NCI-H446 (cell line): Measurements from ENCODE around the gene NUP188.
"Not testable (repeated sequence)": the region's sequence is repeated elsewhere in the genome, so short reads cannot be mapped to it uniquely, and the experiment has no call there.

ENCODE experiments used
- DNase-seq, 2 experiments: peaks; one replicate each; lab custom pipeline; 2025; lab: John Stamatoyannopoulos, UW

NUP188 gene

DNA sequence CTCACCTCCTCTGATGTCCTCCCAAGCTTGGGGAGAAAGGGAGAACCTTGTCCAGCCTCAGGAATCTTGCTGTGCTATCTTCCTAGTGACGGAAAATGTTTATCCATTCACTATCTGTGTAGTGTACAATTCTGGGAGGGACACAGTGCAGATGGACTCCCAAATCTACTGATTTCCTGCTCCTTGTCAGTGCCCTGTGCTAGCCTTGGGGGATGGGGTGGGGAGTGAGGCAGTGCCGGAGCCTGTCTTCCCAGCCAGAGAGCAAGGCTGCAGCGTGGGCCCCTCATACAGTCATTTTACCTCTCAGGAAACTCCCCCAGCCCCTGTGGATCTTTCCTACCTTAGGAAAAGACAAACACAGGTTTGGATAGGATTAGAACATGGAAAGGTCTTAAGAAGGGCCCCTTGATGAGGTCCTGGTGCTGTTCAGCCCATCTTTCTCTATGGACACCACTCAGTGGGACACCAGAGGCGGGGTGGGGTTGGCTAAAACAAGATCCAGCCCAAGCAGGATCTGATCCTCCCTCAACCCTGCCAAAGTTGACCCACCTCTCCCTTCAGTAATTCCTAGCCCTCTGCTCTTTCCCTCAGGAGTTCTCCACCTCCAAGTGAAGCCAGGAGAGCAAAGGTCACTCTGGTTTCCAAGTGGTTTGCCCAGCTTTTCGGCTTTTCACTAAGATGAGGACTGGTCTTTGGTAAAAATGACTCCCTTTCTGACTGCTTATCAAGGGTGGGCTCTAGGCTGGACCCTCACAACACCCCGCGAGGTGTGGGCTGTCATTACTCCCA lies 3.5 kb upstream of the NUP188 start:
- no peak for DNase-seq

DNA sequence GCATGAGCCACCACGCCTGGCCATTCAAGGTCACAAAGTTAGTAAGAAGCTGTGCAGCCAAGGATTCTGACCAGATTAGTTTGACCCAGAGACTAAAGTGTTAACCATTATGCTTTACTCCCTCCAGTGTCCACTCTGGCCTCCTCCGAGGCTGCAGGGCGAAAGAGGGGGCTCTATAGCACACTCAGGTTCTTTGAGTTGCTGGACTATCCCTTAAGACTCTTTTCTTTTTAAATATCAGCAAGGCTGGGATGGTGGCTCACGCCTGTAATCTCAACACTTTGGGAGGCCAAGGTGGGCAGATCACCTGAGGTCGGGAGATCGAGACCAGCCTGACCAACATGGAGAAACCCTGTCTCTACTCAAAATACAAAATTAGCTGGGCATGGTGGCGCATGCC lies 2.5 kb upstream of the NUP188 start:
- DNase-seq, result not testable (repeated sequence)

DNA sequence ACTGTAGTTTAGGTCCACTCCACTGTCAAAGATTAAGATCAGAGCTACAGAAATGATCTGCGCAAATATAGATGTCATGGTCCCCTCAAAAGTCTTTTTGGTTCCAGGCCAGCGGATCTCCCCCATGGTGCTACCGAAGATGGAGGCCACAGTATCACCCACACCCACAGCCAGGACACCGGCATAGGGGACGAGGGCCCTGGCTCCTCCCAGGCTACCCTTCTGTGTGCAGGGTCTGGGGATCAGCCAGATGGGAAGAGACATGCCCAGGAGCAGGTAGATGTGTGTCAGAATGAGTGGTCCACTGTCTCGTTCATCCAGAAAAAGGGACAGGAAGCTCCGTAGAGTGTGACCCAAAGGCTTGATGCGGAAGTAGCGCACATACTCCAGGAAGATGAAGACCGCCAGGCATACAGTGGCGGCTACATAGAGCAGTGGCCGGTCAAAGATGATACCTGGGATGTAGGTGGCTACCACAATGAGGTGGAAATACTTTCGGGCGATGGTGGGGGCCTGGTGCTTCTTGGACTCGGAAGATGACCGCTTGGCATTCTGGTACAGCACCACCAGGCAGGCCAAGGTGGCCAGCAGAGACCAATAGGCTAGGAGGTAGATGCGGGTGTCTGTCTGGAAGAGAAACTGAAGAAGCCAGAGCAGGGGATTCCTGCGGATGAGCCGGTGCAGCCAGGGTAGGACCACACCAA lies 1.5 kb upstream of the NUP188 start:
- no peak for DNase-seq

DNA sequence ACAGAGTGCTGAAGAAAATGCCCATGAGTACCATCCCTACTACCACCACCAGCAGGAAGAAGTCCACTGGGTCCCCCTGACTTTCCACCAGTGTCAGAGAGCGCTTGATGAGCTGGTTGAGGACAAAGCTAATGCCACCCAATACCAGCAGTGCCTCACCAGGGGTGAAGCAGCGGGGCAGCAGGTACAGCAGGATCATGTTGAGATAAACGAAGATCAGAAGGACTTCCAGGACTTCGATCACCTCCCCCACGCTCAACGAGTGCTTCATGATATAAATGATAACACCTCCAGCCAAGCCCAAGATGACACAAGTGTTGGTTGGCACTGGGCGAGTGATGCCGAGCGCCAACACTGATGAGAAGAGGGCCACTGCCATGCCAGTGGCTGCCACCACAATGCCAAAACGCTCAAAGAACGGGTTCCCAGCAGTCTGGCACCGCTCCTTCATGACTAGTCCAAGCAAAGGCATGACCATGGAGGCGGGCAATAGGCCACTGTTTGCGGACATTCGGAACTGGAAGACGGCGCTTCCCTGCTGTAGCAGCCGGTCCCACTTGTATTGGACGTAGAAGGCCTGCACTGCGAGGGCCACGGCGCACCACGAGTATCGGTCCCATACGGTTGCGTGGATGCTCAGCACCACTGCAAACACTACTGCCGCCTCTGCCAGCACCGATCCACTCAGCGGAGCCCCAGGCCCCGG lies 775 bp upstream of the NUP188 start:
- DNase-seq, result no peak

DNA sequence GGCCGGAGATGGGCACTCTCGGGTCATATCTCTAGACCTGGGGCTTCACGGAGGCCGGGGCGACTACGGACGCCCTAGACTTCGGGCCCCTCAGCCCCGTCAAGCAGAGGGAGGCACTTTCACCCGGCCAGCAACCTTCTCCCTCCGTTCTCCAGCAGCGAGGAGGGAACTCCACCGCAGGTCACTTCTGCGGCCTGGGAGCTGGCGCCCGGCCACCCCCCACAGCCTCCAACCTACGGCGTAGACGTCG lies 297 bp upstream of the NUP188 start:
- DNase-seq, result no peak

DNA sequence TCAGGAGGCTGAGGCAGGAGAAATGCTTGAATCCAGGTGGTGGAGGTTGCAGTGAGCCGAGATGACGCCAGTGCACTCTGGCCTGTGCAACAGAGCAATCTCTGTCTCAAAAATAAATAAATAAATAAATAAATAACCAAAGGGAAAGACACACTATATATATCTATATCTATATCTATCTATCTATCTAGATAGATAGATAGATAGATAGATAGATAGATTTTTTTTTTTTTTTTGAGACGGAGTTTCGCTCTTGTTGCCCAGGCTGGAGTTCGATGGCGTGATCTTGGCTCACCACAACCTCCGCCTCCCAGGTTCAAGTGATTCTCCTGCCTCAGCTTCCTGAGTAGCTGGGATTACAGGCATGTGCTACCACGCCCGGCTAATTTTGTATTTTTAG lies 13.9 kb downstream of the NUP188 start:
- not testable (repeated sequence) for DNase-seq

DNA sequence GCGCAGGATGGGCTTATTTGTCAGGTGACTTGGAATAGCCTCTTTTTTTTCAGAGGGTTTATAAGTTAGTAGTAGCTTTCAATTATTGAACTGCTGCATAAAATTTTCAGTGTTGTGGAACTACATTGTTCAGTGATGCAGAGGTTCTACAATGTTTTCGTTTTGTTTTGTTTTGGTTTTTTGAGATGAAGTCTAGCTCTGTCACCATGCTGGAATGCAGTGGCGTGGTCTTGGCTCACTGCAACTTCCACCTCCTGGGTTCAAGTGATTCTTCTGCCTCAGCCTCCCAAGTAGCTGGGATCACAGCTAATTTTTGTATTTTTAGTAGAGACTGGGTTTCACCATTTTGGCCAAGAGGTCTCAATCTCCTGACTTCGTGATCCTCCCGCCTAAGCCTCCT lies 22.0 kb downstream of the NUP188 start:
- DNase-seq, result no peak

DNA sequence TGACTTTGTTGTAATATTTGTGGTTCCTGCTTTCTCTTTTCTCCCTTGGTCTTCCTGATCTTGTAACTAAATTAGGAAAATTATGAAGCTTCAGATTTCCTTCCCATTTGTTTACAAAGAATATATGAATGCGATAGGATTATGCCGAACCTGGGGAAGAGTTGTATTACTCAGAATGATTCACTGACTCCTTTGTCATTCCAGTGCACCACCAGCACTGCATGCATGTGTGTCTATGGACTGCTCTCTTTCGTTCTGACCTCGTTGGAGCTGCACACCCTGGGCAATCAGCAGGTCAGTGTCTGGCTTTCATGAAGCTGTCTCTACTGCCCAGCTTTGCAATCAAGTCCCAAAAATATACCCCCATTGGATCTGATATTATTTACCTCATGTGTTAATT lies 25.5 kb downstream of the NUP188 start:
- no peak for DNase-seq

DNA sequence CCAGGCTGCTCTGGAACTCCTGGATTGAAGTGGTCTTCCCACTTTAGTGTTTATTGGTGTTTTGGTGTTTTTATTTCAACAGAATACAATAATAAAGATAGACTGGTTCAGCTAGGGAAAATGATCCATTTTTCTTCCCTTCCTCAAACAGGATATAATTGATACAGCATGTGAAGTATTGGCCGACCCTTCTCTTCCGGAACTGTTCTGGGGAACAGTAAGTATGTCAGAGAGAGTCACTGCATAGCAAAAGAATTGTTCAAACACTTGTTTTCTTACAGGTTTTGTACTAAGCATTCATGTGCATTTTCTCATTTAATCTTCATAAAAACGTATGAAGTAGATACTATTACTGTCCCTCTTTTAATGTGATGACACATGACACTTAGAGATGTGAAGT lies 31.6 kb downstream of the NUP188 start:
- DNase-seq, result no peak

DNA sequence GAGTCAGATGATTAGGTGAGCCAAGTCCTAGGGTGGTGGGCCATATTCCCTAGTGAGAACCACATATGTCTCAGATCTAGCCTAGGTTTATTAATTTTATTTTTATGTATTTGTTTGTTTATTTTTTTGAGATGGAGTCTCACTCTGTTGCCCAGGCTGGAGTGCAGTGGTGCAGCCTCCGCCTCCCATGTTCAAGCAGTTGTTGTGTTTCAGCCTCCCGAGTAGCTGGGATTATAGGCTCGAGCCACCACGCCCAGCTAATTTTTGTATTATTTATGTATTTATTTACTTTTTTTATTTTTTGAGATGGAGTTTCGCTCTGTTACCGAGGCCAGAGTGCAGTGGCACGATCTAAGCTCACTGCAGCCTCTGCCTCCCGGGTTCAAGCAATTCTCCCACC lies 36.0 kb downstream of the NUP188 start:
- DNase-seq, result no peak

DNA sequence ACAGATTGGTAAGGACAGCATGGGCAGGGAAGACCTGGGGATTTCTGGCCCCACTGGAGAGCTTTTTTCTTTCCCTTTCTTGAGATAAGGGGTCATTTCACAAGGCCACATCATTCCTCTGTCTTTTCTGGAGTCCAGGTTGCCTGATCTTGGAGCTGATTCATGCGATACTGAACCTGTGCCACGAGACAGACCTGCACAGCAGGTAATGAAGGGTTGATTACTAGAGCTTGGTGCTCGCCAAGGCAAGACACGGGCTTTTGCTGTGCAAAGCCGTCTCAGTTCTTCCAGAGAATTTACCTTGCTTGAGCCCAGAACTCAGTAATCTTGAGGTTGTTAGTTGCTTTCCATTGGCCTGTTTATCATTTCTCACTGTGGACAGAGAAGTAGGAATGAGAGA lies 39.2 kb downstream of the NUP188 start:
- DNase-seq, result no peak

DNA sequence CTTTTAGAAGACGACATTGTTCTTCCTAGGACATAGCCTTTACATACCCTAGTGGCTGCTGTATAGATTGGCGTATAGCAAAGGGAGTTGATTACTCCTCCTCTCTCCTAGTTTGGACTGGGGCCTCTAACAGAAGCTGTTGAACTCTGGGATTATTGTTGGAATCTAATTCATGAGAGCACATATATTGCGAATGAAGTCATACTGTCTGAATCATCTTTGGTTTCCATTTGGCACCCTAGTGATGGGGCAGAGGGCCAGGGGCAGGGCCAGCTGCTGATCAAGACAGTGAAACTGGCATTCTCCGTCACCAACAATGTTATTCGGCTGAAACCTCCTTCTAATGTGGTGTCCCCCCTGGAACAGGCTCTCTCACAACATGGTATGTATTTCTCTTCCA lies 40.3 kb downstream of the NUP188 start:
- no peak for DNase-seq

DNA sequence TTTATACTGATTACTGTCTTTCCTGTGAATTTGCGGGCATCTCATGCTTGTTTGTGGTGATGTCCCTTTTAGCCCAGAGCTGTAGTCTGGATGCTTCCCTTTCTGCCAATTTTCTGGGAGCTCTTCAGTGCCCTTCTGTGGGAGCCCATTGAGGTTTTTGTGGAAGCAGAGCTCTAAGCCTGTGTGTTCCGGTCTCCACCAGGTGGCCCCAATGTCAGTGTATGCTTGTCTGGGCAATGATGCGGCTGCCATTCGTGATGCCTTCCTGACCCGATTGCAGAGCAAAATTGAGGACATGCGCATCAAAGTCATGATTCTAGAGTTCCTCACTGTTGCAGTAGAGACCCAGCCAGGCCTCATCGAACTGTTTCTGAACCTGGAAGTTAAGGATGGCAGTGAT lies 45.5 kb downstream of the NUP188 start:
- DNase-seq, result no peak

DNA sequence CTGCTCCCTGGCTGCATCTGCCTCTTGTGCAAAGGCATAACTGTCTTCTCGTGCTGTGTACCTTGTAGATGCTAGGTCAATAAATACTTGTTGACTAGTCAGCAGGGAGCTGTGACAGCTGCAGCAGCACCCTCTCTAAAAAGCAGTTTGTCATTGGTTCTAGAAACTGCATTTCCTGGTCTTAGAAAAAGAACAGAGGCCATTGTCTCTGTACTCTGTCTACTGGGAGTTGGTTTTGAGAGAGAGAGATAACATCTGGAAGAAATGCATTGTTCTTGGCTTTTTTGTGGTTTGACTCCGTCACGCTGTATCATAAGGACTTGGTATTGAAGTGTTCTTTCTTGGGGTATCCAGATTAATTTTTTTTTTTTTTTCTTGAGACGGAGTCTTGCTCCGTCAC lies 48.3 kb downstream of the NUP188 start:
- no peak for DNase-seq

DNA sequence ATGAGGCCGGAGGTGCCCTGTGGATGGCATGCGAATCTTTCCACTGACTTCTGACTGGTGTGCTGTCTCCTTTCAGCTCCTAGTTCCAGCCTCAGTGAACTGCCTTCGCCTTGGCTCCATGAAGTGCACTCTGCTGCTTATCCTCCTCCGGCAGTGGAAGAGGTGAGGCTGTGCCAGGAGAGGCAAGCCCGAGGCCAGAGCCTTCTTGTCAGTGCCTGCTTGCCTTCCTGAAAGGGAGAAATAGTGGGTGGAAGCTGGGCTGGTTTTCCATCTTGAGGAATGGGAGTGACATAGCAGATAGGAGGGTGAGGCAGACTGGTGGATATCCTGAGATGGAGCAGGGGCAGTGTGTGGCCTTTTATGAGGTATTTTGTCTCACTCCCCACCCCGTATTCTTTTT lies 51.0 kb downstream of the NUP188 start:
- no peak for DNase-seq

DNA sequence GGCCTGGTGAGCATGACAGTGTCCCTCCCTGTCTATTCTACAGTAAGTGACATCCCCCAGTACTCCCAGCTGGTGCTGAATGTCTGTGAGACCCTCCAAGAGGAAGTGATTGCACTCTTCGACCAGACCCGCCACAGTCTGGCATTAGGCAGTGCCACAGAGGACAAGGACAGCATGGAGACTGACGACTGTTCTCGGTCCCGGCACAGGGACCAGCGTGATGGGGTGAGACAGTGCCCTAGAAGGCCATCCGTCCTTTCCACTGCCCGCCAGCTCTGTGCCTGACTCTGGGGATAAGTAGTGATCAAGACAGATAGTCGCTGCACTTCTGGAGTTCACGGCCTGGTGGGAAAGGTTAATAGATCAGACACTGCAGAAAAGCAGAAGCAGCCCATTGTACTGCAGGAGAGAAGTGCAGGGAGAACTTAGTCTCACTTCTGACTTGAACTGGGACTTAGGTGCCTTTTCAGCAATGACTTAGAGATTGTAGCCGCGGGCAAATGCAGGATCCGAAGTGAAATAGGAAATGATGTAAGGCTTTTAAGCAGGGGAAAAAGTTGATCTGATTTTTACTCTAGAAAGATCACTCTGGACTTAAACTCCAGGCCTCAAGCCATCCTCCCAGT lies 52.2 kb downstream of the NUP188 start:
- no peak for DNase-seq

DNA sequence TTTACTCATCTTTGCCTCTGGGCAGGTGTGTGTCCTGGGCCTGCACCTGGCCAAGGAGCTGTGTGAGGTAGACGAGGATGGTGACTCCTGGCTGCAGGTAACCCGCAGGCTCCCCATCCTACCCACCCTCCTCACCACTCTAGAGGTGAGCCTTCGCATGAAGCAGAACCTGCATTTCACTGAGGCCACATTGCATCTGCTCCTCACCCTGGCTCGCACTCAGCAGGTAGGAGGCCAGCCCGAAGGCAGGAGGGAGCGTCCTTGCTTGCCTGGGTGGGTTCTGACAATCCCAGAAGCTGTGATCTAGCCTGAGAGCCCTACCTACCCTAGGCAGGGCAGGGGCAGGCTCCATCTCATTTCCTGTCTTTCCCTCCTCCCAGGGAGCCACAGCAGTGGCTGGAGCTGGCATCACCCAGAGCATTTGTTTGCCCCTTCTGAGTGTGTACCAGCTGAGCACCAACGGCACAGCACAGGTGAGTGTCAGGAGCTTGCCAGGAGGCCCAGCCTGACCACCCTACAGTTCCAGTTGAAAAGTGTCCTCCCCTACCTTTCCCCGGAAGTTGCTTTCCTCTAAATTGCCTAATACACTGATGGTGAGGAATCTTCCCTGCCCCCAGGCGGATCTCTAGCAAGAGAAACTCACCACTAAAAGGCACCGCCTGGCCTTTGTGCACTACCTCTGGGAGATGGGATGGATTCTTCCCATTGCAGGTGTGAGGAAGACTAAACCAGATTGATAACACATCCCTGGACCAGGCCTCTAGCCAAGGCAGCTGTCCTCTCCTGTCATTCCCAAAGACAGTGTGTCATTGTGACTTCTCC lies 54.2 kb downstream of the NUP188 start:
- DNase-seq, result no peak

DNA sequence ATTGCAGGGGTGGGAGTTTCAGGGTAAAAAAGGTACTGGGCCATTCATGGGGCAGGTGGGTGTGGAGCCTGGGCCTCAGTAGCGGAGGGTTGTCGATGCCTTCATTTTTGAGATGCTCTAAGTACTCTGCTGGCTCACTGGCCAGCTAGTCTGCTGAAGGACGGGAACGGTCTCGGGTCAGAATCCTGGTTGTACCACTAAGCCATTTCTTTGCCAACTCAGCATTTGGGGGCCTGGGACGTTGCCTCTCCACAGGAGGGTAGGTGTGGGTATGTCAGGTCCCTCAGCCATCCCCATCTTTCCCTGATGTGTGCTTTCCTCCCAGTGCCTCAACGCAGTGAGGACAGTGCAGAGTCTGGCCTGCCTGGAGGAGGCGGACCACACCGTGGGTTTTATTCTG lies 55.5 kb downstream of the NUP188 start:
- no peak for DNase-seq

DNA sequence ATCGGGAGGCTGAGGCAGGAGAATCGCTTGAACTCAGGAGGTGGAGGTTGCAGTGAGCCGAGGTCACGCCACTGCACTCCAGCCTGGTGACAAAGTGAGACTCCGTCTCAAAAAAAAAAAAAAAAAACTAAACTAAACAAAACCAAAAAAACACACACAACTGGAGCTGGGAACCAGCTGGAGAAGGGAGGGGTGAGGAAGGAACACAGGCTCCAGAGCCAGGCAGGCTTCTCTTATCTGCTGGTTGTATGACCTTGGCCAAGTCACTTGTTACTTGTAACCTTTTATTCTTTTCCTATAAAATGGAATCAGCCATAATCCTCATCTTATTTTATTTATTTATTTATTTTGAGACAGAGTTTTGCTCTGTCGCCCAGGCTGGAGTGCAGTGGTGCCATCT lies 56.7 kb downstream of the NUP188 start:
- not testable (repeated sequence) for DNase-seq

DNA sequence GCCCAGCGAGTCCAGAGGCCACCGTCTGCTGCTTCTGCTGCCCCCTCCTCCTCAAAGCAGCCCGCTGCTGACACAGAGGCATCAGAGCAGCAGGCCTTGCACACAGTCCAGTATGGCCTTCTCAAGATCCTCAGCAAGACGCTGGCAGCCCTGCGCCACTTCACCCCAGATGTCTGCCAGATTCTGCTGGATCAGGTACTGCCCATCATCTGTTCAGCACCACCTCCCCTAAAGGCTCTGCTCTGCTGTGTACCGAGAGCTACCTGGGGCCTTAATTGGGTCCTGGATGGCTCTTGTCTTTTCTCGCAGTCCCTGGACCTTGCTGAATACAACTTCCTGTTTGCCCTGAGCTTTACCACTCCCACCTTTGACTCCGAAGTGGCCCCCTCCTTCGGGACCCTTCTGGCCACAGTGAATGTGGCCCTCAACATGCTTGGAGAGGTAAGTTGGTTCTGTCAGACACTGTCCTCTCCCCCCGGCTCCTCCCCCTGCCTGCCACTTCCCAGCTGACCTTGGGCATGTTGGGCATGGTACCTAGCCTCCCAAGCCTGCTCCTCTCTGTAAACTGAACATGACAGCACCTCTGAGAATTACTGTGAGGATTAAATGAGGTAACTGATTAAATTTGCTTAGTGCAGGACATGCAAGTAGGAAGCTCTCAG lies 58.0 kb downstream of the NUP188 start:
- DNase-seq, result no peak

DNA sequence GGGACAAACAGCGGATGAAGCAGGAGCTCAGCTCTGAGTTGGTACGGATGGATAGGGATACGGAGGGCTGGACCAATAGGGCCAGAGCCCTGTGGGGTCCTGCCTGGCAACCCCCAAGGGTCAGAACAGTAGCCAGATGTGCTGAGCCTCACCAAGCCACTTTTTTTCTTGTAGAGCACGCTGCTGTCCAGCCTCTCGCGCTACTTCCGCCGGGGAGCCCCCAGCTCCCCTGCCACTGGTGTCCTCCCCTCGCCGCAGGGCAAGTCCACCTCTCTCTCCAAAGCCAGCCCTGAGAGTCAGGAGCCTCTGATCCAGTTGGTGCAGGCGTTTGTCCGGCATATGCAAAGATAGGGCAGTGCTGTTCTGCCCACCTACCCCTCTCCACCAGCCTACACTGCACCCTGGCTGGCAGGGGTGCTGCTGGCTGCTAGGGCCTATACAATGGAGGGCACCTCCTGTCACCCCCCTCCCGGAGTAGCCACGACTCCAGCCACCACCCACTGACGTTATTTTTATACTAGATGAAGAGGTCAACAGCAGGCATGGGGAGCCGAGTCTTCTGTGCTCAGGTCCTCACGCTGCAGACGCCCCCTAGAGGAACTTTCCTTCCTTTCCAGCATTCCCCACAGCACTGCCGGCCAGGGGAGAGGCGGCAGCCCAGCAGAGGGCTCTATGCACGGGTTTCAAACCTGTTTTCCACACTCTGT lies 59.0 kb downstream of the NUP188 start:
- DNase-seq, result peak in 1 of 2 experiments; percentile 56
